ENCODE results near the gene MAP6. TPM values are rescaled to one million over a fixed set of nuclear protein-coding genes. Genes with fewer than 3 reads are reported as not detected.

MAP6 gene
- 4.7 and 5.6 TPM in 2 replicates for total RNA-seq

DNA sequence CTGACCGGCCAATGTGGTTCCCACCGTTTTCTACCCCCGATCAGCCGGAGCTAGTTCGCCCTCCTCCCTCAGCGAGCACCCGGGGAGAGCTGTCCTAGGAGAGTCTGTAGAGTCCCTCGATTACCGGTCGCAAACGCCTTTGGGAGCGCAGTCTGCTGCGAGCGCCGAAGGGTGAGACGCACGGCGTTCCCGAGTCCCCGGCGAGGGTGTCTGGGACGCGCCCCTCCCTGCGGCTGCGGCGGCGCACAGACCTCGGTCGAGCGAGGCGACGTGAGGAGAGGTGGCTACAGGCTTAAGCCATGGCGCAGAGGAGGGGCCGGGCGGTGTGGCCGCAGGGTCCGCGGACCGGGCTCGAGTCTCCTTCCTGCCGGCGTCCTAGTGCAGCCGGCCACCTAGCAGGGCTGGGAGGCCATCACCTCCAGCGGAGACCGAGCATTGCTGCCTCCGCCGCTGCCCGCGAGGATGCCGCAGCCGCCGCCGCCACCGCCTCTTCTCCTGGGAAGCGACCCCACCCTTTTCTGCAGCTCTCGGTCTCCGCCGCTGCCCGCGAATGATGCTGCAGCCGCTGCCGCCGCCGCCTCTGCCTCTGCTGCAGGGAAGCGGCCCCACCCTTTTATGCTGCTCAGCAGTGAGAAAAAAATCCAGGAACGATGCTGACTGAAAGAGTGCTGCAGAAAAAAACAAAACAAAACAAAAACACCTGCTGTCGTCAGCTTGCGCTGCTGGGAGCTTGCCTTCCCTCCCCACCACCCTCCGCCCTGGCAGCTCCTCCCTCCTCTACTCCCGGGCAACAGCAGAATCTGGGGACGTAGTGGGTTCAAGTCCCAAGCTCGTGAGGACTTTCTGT is at the start of gene MAP6:
Gene MAP6 (minus strand): TSS at position 588 of the 847 bp plus-strand sequence. CDS start 669 bp downstream, outside the sequence.

DNA sequence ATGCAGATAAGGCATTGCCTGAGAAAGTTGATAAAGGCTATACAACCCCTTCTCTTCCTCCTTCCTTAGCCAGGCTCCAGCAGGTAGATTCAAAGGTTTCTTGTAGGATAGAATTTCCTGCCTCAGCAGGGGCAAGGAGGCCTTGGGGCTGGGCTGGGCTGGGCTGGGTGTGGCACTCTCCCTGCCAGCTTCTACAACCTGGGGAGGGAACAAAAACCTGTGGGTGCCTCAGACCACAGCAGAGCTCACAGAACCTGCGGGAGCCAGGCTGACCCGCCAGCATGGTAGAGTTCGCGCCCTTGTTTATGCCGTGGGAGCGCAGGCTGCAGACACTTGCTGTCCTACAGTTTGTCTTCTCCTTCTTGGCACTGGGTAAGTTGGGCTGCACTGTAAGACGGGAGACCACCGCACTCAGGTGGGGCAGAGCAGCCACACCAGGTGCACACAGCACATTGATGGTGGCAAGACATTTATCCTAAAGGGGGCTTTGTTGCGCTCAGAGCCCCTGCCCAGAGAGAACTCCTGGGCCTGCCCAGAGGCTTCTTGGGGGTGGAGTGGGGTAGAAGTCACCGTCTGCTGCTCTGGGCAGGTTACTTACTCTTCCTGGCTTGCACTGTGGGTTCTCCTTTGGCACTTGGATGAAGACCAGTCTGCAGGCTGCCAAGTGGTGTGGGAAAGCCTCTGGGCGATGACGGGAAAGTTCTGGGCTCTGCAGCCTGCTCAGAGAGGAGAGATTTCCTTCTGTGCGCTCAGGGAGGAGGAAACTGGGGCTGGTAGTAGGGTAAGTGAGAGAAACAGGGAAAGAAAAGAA is 49.0 kb upstream of the MAP6 start, which contains the start of gene MOGAT2:
Gene MOGAT2 (plus strand): TSS at position 231 of the 811 bp plus-strand sequence. CDS start 51 bp downstream, at position 282.

DNA sequence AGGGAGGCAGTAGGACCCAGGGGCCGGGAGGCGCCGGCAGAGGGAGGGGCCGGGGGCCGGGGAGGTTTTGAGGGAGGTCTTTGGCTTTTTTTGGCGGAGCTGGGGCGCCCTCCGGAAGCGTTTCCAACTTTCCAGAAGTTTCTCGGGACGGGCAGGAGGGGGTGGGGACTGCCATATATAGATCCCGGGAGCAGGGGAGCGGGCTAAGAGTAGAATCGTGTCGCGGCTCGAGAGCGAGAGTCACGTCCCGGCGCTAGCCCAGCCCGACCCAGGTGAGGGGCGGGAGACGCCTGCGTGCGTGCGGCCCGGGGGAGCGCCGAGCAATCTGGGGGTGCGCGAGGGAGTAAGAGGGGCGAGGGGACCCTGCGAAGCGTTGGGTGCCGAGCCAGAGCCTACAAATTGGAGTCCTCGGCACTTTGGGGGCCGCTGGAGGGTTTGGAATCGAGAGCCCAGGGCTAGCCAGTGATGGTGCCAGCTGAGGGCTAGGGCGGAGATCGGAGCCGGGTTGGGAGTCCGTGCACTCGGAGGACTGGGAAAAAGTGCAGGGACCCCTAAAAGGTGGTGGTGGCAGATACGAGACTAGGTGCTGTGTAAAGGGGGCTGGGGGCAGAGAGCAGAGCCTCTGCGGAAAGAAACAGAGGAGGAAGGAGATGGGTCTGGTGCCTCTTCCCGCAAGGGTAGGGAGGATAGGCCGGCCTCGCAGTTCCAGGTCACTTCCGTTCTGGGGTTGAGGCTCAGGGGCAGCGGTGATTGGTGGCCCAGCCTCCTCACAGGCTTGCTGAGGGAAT is 106.6 kb downstream of the MAP6 start, which contains the start of gene SERPINH1:
Gene SERPINH1 (plus strand): TSS at position 206 of the 788 bp plus-strand sequence. CDS start 4,097 bp downstream, outside the sequence.

Small RNA genes within 50 kb of the gene (small RNA-seq; reads per million reads assigned to genes)
- not detected for gene AP001922.4

Other genes with a start within 250 kb of the MAP6 start
- gene KLHL35, start 235.8 kb downstream of the MAP6 start, total RNA-seq = 3.7 and 5.5 TPM in 2 replicates
- 2.4 and 5.0 TPM in 2 replicates for gene GDPD5, start 143.1 kb downstream of the MAP6 start, total RNA-seq
- 418 and 493 TPM in 2 replicates for gene SERPINH1, start 106.8 kb downstream of the MAP6 start, total RNA-seq
- gene MOGAT2, start 48.8 kb upstream of the MAP6 start, total RNA-seq = not detected in 2 replicates
- 0.22 and 0.39 TPM in 2 replicates for gene DGAT2, start 99.7 kb upstream of the MAP6 start, total RNA-seq
- gene UVRAG, start 146.2 kb upstream of the MAP6 start, total RNA-seq = 15.1 and 21.6 TPM in 2 replicates

All from placental epithelial cell (primary cell).